Naive thymus-derived CD8-positive, alpha-beta T cell (primary cell): ENCODE data around the gene OGDH. TPM values are rescaled to one million over a fixed set of nuclear protein-coding genes. Genes with fewer than 3 reads are reported as not detected.

Source experiments
- ATAC-seq, 2 donors: fragments of 150-1000 bp; cut with Tn5 transposase in 1 of 2; sonication (Bioruptor Pico), chemical (Tn5 transposase) in 1 of 2; 1 replicate in 1 of 2; 2 replicates in 1 of 2; pipeline ENCODE4 v1.10.0; 2021; ENCODE audit warnings: mild to moderate bottlenecking in 2 of 2, moderate library complexity in 2 of 2
- POLR2A ChIA-PET: fragments of 350-600 bp; sonication (Branson Sonifier 250); formaldehyde crosslinking; loops from one replicate; lab custom pipeline; 2021; ENCODE audit warnings: antibody characterized with exemption; lab: Charles Lee
- DNase-seq, 10 donors: peaks; one replicate each; pipeline versions ENCODE4 v3.0.0 to v3.0.0-alpha.2; 2020 to 2022
- H3K27ac Mint-ChIP-seq, 10 donors: one replicate each; pipeline ENCODE4 v1.8.0; 2020 to 2022; ENCODE audit warnings: mild to moderate bottlenecking in 10 of 10, mixed read lengths in 10 of 10, moderate library complexity in 4 of 10, inconsistent platforms in 1 of 10
- H3K27me3 Mint-ChIP-seq, 5 donors: one replicate each; pipeline ENCODE4 v1.8.0; 2021 to 2022; ENCODE audit warnings: mixed read lengths in 5 of 5
- H3K36me3 Mint-ChIP-seq, 3 donors: one replicate each; pipeline ENCODE4 v1.8.0; 2020 to 2022; ENCODE audit warnings: mixed read lengths in 3 of 3, mild to moderate bottlenecking in 2 of 3, inconsistent platforms in 1 of 3
- H3K4me1 Mint-ChIP-seq, 4 donors: one replicate each; pipeline ENCODE4 v1.8.0; 2021 to 2022; ENCODE audit warnings: mixed read lengths in 4 of 4
- H3K4me3 Mint-ChIP-seq, 10 donors: one replicate each; pipeline ENCODE4 v1.8.0; 2020 to 2022; ENCODE audit warnings: mild to moderate bottlenecking in 10 of 10, mixed read lengths in 10 of 10, moderate library complexity in 6 of 10, inconsistent platforms in 1 of 10
- H3K9me3 Mint-ChIP-seq, 9 donors: one replicate each; pipeline ENCODE4 v1.8.0; 2020 to 2022; ENCODE audit warnings: mixed read lengths in 9 of 9, mild to moderate bottlenecking in 3 of 9, inconsistent platforms in 1 of 9, moderate library complexity in 1 of 9
- polyA plus RNA-seq, 3 donors: library from polyadenylated mRNA; unstranded; fragments of 300-500 nt; fragmentation: Illumina TruSeq; gene quantifications; one replicate each; pipeline ENCODE4 v1.2.3, GENCODE V29; 2021
- total RNA-seq, 8 experiments: library from RNA in 2 of 8; stranded (reverse) in 2 of 8; gene quantifications; one replicate each; pipeline ENCODE4 v1.2.3 and lab custom pipeline; 2021 to 2026

The OGDH gene
- total and polyA plus RNA-seq, 5 experiments from 2014 or later, result 23.9 to 67.5 (median 30.6) TPM

DNA sequence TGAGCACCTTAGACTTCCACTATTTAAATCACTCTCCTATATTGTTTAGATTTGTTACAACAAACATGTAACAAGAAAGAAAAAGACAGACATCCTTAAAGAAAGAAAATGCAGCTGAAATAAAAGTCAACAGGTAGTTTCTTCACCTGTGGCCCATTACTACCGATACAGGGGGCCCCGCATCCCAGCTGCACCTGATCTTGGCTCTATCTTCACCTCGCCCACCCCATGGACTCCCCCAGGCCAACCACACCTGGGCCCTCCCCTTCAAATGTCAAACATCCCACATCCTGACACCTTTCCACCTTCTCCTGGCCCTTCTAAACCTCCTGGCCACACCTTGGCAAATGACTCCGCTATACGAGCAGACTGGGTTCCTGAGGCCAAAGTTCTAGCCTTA, 39.7 kb upstream of the OGDH start:
- ATAC-seq, result no peak
- Mint-ChIP-seq H3K4me1 (peaks cover 8 to 22% (median 10%) of the 10 kb centered on the region in 4 donors), H3K27me3 (no peaks in the 10 kb centered on the region), H3K36me3 (peaks cover 0 to 75% (median 13%) of the 10 kb centered on the region in 3 donors), H3K9me3 (no peaks in the 10 kb centered on the region), H3K4me3 (no peak overlapping the region), H3K27ac (peak overlapping the region in 1 of 10 donors; percentile 21)
- no peak for DNase-seq
- POLR2A ChIA-PET, result interaction anchor here (0.7 to 2.9 kb wide), 4 partner anchors 8 to 419 kb away, joined by 3 to 13 read pairs (median 4); partner anchors contain the start of genes DDX56 and TMED4

DNA sequence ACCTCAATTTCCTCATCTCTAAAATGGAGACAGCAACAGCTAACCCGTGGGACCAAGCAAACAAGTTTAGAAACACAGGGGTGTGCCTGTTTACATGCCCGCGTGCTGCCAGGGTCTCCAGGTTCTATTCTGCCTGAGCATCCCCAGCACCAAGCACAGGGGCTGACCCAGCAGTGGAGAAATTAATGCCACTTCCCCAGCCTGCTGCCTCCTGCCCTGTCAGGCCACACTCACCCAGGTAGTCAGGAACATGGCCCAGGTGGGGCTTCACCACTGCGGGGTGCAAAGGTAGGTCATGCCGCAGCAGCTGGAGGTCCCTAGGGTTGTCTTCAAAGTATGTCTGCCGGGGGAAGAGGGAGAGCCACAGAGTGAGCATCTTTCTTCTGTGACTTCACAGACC, 38.5 kb upstream of the OGDH start:
- peaks cover 14 to 32% (median 17%) of the 10 kb centered on the region in 4 donors for H3K4me1 Mint-ChIP-seq
- H3K27me3 Mint-ChIP-seq, result no peaks in the 10 kb centered on the region
- H3K27ac Mint-ChIP-seq, result peak overlapping the region in 4 of 10 donors; percentile 34 to 86 (median 72)
- no peaks in the 10 kb centered on the region for H3K9me3 Mint-ChIP-seq
- H3K36me3 Mint-ChIP-seq, result peaks cover 0 to 85% (median 13%) of the 10 kb centered on the region in 3 donors
- ATAC-seq (no peak), DNase-seq (no peak)
- no peak overlapping the region for H3K4me3 Mint-ChIP-seq
- POLR2A ChIA-PET, result interaction anchor here (1.7 kb wide), 1 partner anchor 14 kb away, joined by 7 read pairs; the partner anchor contains the start of gene TMED4

DNA sequence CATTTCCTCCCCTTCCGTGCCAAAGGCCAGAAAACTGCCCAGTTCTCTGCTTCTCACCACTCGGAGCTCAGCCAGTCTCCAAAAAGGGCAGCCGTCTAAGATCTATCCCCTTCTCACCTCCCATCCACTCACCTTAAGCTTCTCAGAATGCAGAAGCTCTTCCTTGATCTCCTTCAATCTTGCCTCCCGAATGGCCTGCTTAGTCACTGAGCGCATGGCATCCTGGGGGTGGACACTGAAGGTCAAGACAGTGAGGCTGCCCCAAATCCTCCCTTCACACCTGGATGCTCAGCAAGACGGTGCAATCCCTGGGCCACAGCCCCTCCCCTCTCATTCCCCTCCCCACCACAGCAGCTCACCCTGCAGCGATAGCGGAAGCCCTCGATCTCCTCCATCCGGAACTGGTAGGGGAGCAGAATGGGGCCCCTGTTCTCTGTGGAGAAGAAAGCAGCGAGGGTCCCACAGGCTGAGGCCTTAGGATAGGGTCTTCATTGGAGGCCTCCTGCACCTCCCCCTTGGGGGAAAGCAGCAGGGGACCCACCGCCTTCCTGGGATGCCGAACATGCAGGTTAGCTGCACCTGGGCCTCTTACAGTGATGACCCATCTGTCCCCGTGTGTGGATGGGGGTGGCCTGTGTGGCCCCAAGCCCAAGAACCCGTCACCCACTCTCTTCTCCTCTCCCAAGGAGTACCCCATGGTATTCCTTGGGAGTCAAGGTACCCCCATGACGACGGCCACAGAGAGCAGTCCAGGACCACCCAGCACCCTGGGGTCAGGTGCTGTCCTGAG, 37.5 kb upstream of the OGDH start:
- DNase-seq (no peak), ATAC-seq (no peak)
- Mint-ChIP-seq H3K36me3 (peaks cover 0 to 89% (median 13%) of the 10 kb centered on the region in 3 donors), H3K27ac (peak overlapping the region in 3 of 10 donors; percentile 7 to 63 (median 25)), H3K9me3 (no peaks in the 10 kb centered on the region), H3K4me1 (peaks cover 17 to 42% (median 27%) of the 10 kb centered on the region in 4 donors), H3K4me3 (peak overlapping the region in 1 of 10 donors; percentile 15), H3K27me3 (no peaks in the 10 kb centered on the region)
- POLR2A ChIA-PET, result interaction anchor here (1.2 to 5.6 kb wide), 3 partner anchors 12 to 503 kb away, joined by 3 to 64 read pairs (median 7); partner anchors contain the start of genes PGAM2 and TMED4

DNA sequence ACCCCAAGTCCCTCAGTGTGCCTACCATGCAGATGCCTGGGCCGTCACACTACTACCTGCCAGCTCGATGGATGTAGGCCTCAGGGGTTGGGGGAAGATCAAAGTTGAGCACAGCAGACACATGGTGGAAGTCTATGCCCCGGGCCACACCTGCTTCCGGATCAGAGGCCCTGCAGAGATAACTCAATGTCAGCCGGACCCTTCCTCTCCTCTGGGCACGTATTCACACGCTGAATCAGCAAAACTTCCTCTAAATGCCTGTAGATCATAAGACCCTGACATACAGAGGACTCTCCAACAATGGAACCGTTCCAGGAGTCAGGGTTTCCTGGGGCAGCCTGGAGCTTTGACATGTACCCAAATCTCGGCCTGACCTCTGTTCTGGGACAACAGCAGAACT, 36.5 kb upstream of the OGDH start:
- Mint-ChIP-seq H3K27me3 (no peaks in the 10 kb centered on the region), H3K36me3 (peaks cover 0 to 81% (median 13%) of the 10 kb centered on the region in 3 donors), H3K27ac (peak overlapping the region in 3 of 10 donors; percentile 12 to 51 (median 35)), H3K9me3 (no peaks in the 10 kb centered on the region), H3K4me1 (peaks cover 23 to 52% (median 36%) of the 10 kb centered on the region in 4 donors), H3K4me3 (peak overlapping the region in 1 of 10 donors; percentile 20)
- POLR2A ChIA-PET, result interaction anchor here (1.2 to 5.6 kb wide), 4 partner anchors 9 to 504 kb away, joined by 3 to 64 read pairs (median 4); partner anchors contain the start of genes NUDCD3, PGAM2 and TMED4
- no peak for ATAC-seq
- DNase-seq, result no peak

DNA sequence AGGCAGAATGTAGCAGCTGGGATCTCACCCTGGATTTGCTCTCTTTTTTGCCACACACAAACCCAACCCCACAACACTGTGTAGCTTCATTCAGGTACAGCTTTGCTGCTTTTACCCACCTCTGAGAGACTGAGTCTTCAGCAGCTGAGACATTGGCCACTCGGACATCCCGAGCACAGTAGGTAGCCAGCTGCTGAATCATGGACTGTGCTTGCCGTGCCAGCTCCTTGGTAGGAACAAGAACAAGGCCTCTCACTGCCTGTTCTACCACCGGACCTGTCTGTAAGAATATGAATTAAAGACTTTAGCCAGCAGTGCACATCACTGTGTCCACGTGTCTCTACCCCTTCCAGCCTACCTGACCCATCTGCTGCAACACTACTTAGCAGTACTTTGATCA, 33.7 kb upstream of the OGDH start:
- H3K4me1 Mint-ChIP-seq, result peaks cover 22 to 49% (median 34%) of the 10 kb centered on the region in 4 donors
- POLR2A ChIA-PET, result interaction anchor here (0.6 to 5.6 kb wide), 14 partner anchors 9 to 372 kb away, joined by 3 to 64 read pairs (median 4); partner anchors contain the start of genes NUDCD3, OGDH, PPIA and PURB
- DNase-seq (no peak), ATAC-seq (no peak)
- peak overlapping the region; percentile 90 to 97 (median 96) for H3K4me3 Mint-ChIP-seq
- no peaks in the 10 kb centered on the region for H3K9me3 Mint-ChIP-seq
- peak overlapping the region; percentile 96 to 99 (median 98) for H3K27ac Mint-ChIP-seq
- peaks cover 0 to 74% (median 7%) of the 10 kb centered on the region in 3 donors for H3K36me3 Mint-ChIP-seq
- H3K27me3 Mint-ChIP-seq, result no peaks in the 10 kb centered on the region

DNA sequence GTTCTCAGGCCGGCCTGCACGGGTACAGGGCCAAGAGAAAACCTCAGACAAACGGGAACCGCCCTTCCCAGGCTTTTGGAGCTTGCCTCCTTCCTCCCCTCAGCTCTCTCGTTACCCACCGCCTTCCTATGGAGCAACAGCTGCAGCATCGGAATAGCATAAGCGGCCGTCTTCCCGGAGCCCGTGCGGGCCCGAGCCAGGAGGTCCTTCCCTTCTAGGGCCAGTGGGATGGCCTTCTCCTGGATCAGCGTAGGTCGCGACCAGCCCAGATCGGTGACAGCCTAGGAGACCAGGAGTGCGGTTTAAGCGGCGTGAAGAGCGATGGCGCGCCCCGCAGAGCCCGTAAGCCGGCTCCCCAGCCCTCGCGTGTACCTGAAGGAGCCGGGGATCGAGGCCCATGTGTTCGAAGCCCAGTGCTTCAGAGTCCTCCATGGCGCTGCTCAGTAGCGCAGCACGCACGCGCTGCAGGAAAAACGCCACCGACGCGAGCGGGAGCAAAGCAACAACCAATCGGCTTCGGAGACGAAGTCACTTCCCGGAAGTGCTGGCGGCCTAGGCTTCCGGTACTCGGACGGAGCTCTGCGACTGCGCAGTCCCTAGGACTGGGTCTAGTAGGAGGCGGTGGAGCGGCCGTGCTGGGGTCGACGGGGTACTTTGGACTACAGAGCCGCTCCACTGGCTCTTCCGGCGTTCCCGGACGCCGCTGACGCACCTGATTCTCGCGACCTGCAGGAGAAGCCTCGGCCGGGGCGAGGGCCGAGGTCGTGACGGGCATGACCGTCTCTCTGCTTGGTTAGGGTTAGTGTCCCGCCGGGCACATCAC, 32.8 kb upstream of the OGDH start, which contains the start of gene DDX56:
Gene DDX56 (minus strand): TSS at position 445 of the 823 bp plus-strand sequence. CDS start 13 bp downstream, at position 432.
- Mint-ChIP-seq H3K9me3 (no peaks in the 10 kb centered on the region), H3K27ac (peak within 1 kb of the TSS; percentile 96 to 99 (median 98)), H3K4me3 (peak within 1 kb of the TSS; percentile 90 to 97 (median 96)), H3K4me1 (peaks cover 21 to 49% (median 34%) of the 10 kb centered on the region in 4 donors), H3K36me3 (peaks cover 0 to 74% (median 7%) of the 10 kb centered on the region in 3 donors), H3K27me3 (no peaks in the 10 kb centered on the region)
- POLR2A ChIA-PET, result interaction anchor here (0.6 to 5.6 kb wide), 25 partner anchors 8 to 538 kb away, joined by 3 to 64 read pairs (median 4); partner anchors contain the start of genes H2AZ2, NUDCD3, OGDH and PURB
- peak; percentile 82 to 96 (median 89) for DNase-seq
- peak; percentile 96 to 98 for ATAC-seq

DNA sequence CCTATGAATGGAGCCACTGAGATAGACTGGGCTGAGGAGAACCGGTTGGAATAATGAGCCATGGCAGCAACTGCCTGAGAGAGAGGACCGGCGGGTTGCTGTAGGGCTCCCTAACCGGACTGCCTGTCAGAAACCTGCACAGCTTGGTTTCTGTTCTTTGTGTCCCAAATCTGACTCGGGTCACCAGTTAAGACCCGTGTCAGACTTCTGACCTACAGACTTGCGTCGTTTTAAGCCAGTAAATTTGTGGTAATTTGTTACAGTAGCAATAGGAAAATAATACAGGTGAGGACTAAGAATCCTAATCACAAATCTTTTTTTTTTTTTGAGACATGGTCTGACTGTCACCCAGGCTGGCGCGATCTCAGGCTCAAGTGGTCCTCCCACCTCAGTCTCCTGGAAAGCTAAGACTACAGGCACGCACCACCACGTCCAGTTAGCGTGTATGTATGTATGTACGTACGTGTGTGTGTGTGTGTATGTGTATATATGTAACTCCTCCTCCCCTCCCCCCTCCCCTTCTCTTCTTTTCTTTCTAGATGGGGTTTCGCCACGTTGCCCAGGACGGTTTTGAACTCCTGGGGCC, 32.0 kb upstream of the OGDH start:
- DNase-seq (peak in 1 of 10 donors; percentile 9), ATAC-seq (peak in 1 of 2 donors; percentile 26)
- H3K9me3 Mint-ChIP-seq, result no peaks in the 10 kb centered on the region
- POLR2A ChIA-PET, result interaction anchor here (0.6 to 5.6 kb wide), 25 partner anchors 7 to 537 kb away, joined by 3 to 64 read pairs (median 4); partner anchors contain the start of genes H2AZ2, NUDCD3, OGDH and PURB
- peak overlapping the region; percentile 96 to 99 (median 98) for H3K27ac Mint-ChIP-seq
- peak overlapping the region; percentile 90 to 97 (median 96) for H3K4me3 Mint-ChIP-seq
- peaks cover 20 to 53% (median 38%) of the 10 kb centered on the region in 4 donors for H3K4me1 Mint-ChIP-seq
- H3K36me3 Mint-ChIP-seq, result peaks cover 0 to 74% (median 8%) of the 10 kb centered on the region in 3 donors
- no peaks in the 10 kb centered on the region for H3K27me3 Mint-ChIP-seq

DNA sequence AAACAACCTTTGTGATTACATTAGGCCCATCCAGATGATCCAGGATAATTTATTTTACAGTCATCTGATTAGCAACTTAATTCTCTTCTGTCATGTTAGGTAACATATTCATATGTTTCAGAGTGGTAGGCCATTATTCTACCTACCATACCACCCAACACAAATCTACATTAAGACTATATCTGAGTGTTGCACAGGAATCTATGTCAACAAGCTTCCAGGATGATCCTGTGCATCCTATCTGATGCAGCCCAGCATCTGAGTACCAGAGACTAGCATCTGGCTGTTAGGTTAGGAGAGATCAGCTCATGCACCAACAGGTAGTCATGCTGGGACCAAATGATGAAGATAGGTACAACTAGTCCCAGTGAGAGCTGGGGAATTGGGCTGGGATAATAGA, 31.4 kb upstream of the OGDH start:
- Mint-ChIP-seq H3K4me1 (peaks cover 23 to 58% (median 45%) of the 10 kb centered on the region in 4 donors), H3K9me3 (no peaks in the 10 kb centered on the region), H3K27me3 (no peaks in the 10 kb centered on the region), H3K4me3 (peak overlapping the region; percentile 90 to 97 (median 96)), H3K27ac (peak overlapping the region; percentile 85 to 99 (median 98)), H3K36me3 (peaks cover 0 to 74% (median 11%) of the 10 kb centered on the region in 3 donors)
- DNase-seq, result no peak
- POLR2A ChIA-PET, result interaction anchor here (0.7 to 3.9 kb wide), 4 partner anchors 10 to 452 kb away, joined by 3 to 31 read pairs (median 8); partner anchors contain the start of gene NUDCD3
- no peak for ATAC-seq

DNA sequence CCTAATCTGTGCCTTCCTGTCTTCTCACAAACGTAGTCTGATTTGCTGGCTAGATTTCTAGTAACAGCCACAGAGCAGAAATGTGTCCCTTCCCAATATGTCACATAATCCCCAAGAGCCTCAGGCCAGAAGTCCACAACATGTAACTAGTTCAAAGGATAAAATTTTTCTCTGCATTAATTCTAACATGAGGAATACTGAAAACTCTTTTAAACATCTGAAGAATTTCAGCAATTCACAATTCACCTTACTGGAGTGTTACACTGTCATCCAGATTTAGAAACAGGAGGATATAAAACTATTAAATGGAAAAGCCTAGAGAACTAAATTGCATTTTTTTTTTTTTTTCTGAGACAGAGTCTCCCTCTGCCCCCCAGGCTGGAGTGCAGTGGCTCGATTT, 30.2 kb upstream of the OGDH start:
- POLR2A ChIA-PET, result interaction anchor here (3.0 kb wide), 1 partner anchor 11 kb away, joined by 13 read pairs; no protein-coding TSS in a partner anchor
- peak overlapping the region in 6 of 10 donors; percentile 21 to 45 (median 32) for H3K4me3 Mint-ChIP-seq
- ATAC-seq (no peak), DNase-seq (no peak)
- H3K27ac Mint-ChIP-seq, result peak overlapping the region in 7 of 10 donors; percentile 33 to 90 (median 62)
- H3K4me1 Mint-ChIP-seq, result peaks cover 25 to 66% (median 56%) of the 10 kb centered on the region in 4 donors
- peaks cover 0 to 74% (median 8%) of the 10 kb centered on the region in 3 donors for H3K36me3 Mint-ChIP-seq
- H3K27me3 Mint-ChIP-seq, result no peaks in the 10 kb centered on the region
- H3K9me3 Mint-ChIP-seq, result no peaks in the 10 kb centered on the region

DNA sequence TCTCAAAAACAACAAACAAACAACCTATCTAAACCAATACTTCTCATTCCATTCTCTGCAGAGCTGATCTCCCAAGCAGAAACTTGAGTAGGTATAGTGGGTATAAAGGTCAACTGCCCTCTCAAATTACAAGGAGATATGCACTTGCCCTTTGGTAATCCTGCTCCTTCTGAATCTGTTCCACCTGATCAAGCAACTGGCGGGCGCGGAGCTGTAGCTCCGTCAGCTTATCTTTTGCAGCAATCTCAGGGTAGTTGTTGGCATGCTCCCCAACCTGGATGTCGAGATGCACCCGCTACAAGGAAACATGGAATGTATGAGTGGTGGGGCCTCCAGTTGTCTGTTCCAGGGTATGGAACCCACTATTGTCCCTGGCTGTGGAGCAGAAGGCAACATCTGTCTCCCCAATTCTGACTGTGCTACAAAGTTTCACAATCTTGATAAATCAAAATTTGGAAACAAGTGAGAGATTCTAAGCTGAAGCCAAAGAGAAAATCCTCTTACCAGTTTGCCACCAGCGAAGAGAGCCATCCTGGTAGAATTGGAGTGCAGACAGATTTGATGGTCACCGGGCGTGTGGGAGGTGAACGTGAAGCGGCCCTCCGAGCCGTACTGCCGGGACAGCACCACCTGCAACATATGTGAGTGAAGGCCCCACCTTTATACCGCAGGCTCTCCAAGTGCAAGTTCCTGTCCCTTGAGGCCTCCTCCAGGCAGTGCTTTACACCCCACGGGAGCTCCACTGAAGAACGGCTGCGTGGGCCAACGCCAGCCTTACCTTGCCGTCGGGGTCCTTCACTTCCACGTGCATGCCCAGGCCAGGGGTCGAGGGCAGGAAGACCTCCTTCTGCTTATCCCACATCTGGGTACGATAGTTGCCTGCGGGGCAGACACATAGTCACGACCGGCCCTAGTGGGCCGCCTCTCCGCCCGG, 25.2 kb upstream of the OGDH start:
- ATAC-seq, result peak; percentile 34 to 42
- H3K4me3 Mint-ChIP-seq, result peak overlapping the region; percentile 87 to 93 (median 91)
- peak overlapping the region; percentile 89 to 99 (median 98) for H3K27ac Mint-ChIP-seq
- H3K27me3 Mint-ChIP-seq, result peaks cover 0 to 3% (median 0%) of the 10 kb centered on the region in 5 donors
- H3K36me3 Mint-ChIP-seq, result peaks cover 0 to 46% (median 8%) of the 10 kb centered on the region in 3 donors
- peak; percentile 15 to 76 (median 48) for DNase-seq
- H3K9me3 Mint-ChIP-seq, result no peaks in the 10 kb centered on the region
- peaks cover 14 to 37% (median 35%) of the 10 kb centered on the region in 4 donors for H3K4me1 Mint-ChIP-seq
- POLR2A ChIA-PET, result interaction anchor here (0.6 to 4.7 kb wide), 25 partner anchors 9 to 531 kb away, joined by 3 to 64 read pairs (median 5); partner anchors contain the start of genes DDX56, H2AZ2, NUDCD3 and OGDH
